HT-29 (cell line): ENCODE measurements around the gene RAPGEF1. TPM values are rescaled to one million over a fixed set of nuclear protein-coding genes. Genes with fewer than 3 reads are reported as not detected.
A peak's percentile ranks its signal among the peaks of the same experiment; 100 is the strongest.

Experiments
- DNase-seq: peaks from one replicate; pipeline ENCODE4 v3.0.0-alpha.2; 2015; ENCODE audit warnings: low spot score
- total RNA-seq: library from RNA; depleted of rRNA; stranded (reverse); fragments of >200 nt; shearing (Covaris generic); gene quantifications from 2 replicates; pipeline ENCODE4 v1.2.3, GENCODE V29; 2014

The RAPGEF1 gene
- total RNA-seq, 1 experiment from 2014 or later, result 15.7 TPM

GRCh38 chr9:131706608-131706970, 33.3 kb downstream of the RAPGEF1 start:
- peak; percentile 3 for DNase-seq

- DNase-seq, result no peak
Observed at GRCh38 chr9:131704988-131705387, 34.9 kb downstream of the RAPGEF1 start.

- no peak for DNase-seq
Observed at GRCh38 chr9:131704141-131704983, 35.5 kb downstream of the RAPGEF1 start.

- DNase-seq, result no peak
Observed at GRCh38 chr9:131703697-131704096, 36.2 kb downstream of the RAPGEF1 start.

- no peak for DNase-seq
Observed at GRCh38 chr9:131702911-131703310, 37.0 kb downstream of the RAPGEF1 start.

- DNase-seq, result no peak
Observed at GRCh38 chr9:131701789-131702337, 38.0 kb downstream of the RAPGEF1 start.

GRCh38 chr9:131701436-131701781, 38.5 kb downstream of the RAPGEF1 start:
- no peak for DNase-seq

GRCh38 chr9:131700765-131701435, 39.0 kb downstream of the RAPGEF1 start:
- DNase-seq, result no peak

- no peak for DNase-seq
Observed at GRCh38 chr9:131700076-131700475, 39.8 kb downstream of the RAPGEF1 start.

- no peak for DNase-seq
Observed at GRCh38 chr9:131698618-131698985, 41.3 kb downstream of the RAPGEF1 start.

- no peak for DNase-seq
Observed at GRCh38 chr9:131697908-131698617, 41.8 kb downstream of the RAPGEF1 start.

- DNase-seq, result no peak
Observed at GRCh38 chr9:131697097-131697496, 42.8 kb downstream of the RAPGEF1 start.

GRCh38 chr9:131695836-131696460, 43.9 kb downstream of the RAPGEF1 start:
- DNase-seq, result no peak

- no peak for DNase-seq
Observed at GRCh38 chr9:131695366-131695765, 44.5 kb downstream of the RAPGEF1 start.

GRCh38 chr9:131693651-131694597, 46.0 kb downstream of the RAPGEF1 start:
- no peak for DNase-seq

- no peak for DNase-seq
Observed at GRCh38 chr9:131692612-131693562, 47.0 kb downstream of the RAPGEF1 start.

- DNase-seq, result no peak
Observed at GRCh38 chr9:131691969-131692611, 47.8 kb downstream of the RAPGEF1 start.

GRCh38 chr9:131690941-131691573, 48.8 kb downstream of the RAPGEF1 start:
- no peak for DNase-seq
